K562 (cell line): ENCODE data around the gene ARFGEF2. TPM values are rescaled to one million over a fixed set of nuclear protein-coding genes. Genes with fewer than 3 reads are reported as not detected.

Experiments
- ATF3 ChIP-seq, 2 experiments: fragments of 450-650 bp in 1 of 2; sonication (generic) in 1 of 2; formaldehyde crosslinking in 1 of 2; IDR thresholded peaks in 1 of 2; conservative IDR thresholded peaks in 1 of 2; 2 replicates each; pipeline versions ENCODE4 v1.6.1 to v1.8.1; 2016 to 2023; ENCODE audit warnings: mild to moderate bottlenecking in 2 of 2, moderate library complexity in 2 of 2, inconsistent platforms in 1 of 2, missing genetic modification reagents in 1 of 2
- BACH1 ChIP-seq: fragments of 200-800 bp; sonication (Bioruptor generic); IDR thresholded peaks from 2 replicates; pipeline ENCODE4 v1.6.1; 2016; ENCODE audit warnings: missing genetic modification characterization, missing compliant biosample characterization
- CHD2 ChIP-seq: IDR thresholded peaks from 2 replicates; pipeline ENCODE4 v1.6.1; 2011; ENCODE audit warnings: low read depth, low read length
- EGR1 ChIP-seq: fragments of 450-650 bp; conservative IDR thresholded peaks from 2 replicates; pipeline ENCODE4 v1.6.1; 2017; ENCODE audit warnings: mild to moderate bottlenecking
- ETV6 ChIP-seq, 3 experiments: fragments of 150-350 bp in 1 of 3; sonication (generic) in 1 of 3; formaldehyde crosslinking in 1 of 3; IDR thresholded peaks; 2 replicates each; pipeline versions ENCODE4 v1.6.1 to v1.8.0; 2014 to 2022; ENCODE audit warnings: borderline replicate concordance in 2 of 3, low read depth in 2 of 3, antibody characterized with exemption in 1 of 3, low read length in 1 of 3, mild to moderate bottlenecking in 1 of 3, missing genetic modification reagents in 1 of 3
- KDM5B ChIP-seq: fragments of 200-600 bp; sonication (generic); IDR thresholded peaks from 2 replicates; pipeline ENCODE4 v1.6.1; 2012; ENCODE audit warnings: low read depth, mild to moderate bottlenecking, moderate library complexity, low read length, control low read depth, inconsistent platforms; ENCODE audit not compliant: insufficient replicate concordance
- MAFG ChIP-seq: fragments of 450-650 bp; conservative IDR thresholded peaks from 2 replicates; pipeline ENCODE4 v1.6.1; 2016; ENCODE audit warnings: missing genetic modification characterization, missing compliant biosample characterization
- MAX ChIP-seq: sonication (generic); formaldehyde crosslinking; IDR thresholded peaks from 2 replicates; pipeline ENCODE4 v1.9.0; 2022; ENCODE audit warnings: mild to moderate bottlenecking, missing genetic modification reagents
- MAZ ChIP-seq, 2 experiments: fragments of 450-650 bp in 1 of 2; sonication (generic) in 1 of 2; formaldehyde crosslinking; IDR thresholded peaks in 1 of 2; conservative IDR thresholded peaks in 1 of 2; 2 replicates each; pipeline versions ENCODE4 v1.4.0 to v1.5.0; 2020; ENCODE audit warnings: mild to moderate bottlenecking in 1 of 2, missing genetic modification reagents in 1 of 2
- PBX2 ChIP-seq, 2 experiments: IDR thresholded peaks in 1 of 2; conservative IDR thresholded peaks in 1 of 2; 2 replicates each; pipeline ENCODE4 v1.6.1; 2016; ENCODE audit warnings: low read depth in 2 of 2, mild to moderate bottlenecking in 1 of 2, missing compliant biosample characterization in 1 of 2, missing genetic modification characterization in 1 of 2, moderate library complexity in 1 of 2
- PTBP1 ChIP-seq: fragments of 200-400 bp; formaldehyde crosslinking; IDR thresholded peaks from 2 replicates; pipeline ENCODE4 v1.6.1; 2017; ENCODE audit warnings: low read depth, low read length
- SFPQ ChIP-seq: fragments of 200-400 bp; formaldehyde crosslinking; IDR thresholded peaks from 2 replicates; pipeline ENCODE4 v1.6.1; 2017; ENCODE audit warnings: mild to moderate bottlenecking, low read depth, low read length, moderate library complexity
- SIRT6 ChIP-seq: IDR thresholded peaks from one replicate; pipeline ENCODE4 v1.6.1; 2012; ENCODE audit warnings: low read depth, mild to moderate bottlenecking, control low read depth, inconsistent platforms, low read length, moderate library complexity
- TAF7 ChIP-seq: fragments of 450-650 bp; IDR thresholded peaks from 2 replicates; pipeline ENCODE4 v1.6.1; 2016; ENCODE audit warnings: missing genetic modification characterization, missing compliant biosample characterization
- ZC3H8 ChIP-seq: fragments of 450-650 bp; IDR thresholded peaks from 2 replicates; pipeline ENCODE4 v1.6.1; 2017
- ZNF165 ChIP-seq: fragments of 250-450 bp; sonication (Bioruptor Pico); IDR thresholded peaks from 2 replicates; pipeline ENCODE4 v1.4.0; 2020; ENCODE audit warnings: borderline replicate concordance
- ZNF507 ChIP-seq: conservative IDR thresholded peaks from 2 replicates; pipeline ENCODE4 v1.6.1; 2017; ENCODE audit warnings: missing genetic modification characterization, missing compliant biosample characterization
- ZNF644 ChIP-seq: fragments of 200-800 bp; sonication (Bioruptor generic); IDR thresholded peaks from 2 replicates; pipeline ENCODE4 v1.6.1; 2016; ENCODE audit warnings: low read depth, missing genetic modification characterization, missing compliant biosample characterization
- ZSCAN29 ChIP-seq: fragments of 450-650 bp; IDR thresholded peaks from 2 replicates; pipeline ENCODE4 v1.6.1; 2017
- polyA plus RNA-seq, 8 experiments: library from polyadenylated mRNA; depleted of rRNA in 4 of 8; stranded (reverse) in 5 of 8; unstranded in 3 of 8; fragments of >200 nt; fragmentation: Nextera tagmentation in 2 of 8; fragmentation: Illumina TruSeq in 1 of 8; extraction: Ambion mirVana in 2 of 8; extraction: Trizol in 1 of 8; gene quantifications; 2 replicates each; pipeline versions ENCODE4 v1.2.1 to v1.2.3, GENCODE V29; 2011 to 2014; ENCODE audit warnings: inconsistent platforms in 1 of 8, missing spikeins in 1 of 8
- total RNA-seq, 7 experiments: library from RNA; depleted of rRNA in 6 of 7; stranded (reverse); fragments of >200 nt in 6 of 7; fragmentation: Illumina TruSeq in 2 of 7; extraction: Trizol in 2 of 7; gene quantifications; 2 replicates each; pipeline versions ENCODE4 v1.2.1 to v1.2.3, GENCODE V29; 2011 to 2021; ENCODE audit warnings: low replicate concordance in 1 of 7
- TF ChIP-seq, protein P1 (sequence below): fragments of 250-450 bp; sonication (Bioruptor Pico); IDR thresholded peaks from 2 replicates; pipeline ENCODE4 v1.5.0; 2021

Gene ARFGEF2
- total and polyA plus RNA-seq, 9 of the 15 experiments (the other 6 are each of a cell fraction or from before 2014, with no cell fraction given) = 4.2 to 18.8 (median 13.7) TPM

GRCh38 chr20:48920527-48921167 is 864 bp upstream of the ARFGEF2 start (continued):
- TF ChIP-seq, protein P1, sequence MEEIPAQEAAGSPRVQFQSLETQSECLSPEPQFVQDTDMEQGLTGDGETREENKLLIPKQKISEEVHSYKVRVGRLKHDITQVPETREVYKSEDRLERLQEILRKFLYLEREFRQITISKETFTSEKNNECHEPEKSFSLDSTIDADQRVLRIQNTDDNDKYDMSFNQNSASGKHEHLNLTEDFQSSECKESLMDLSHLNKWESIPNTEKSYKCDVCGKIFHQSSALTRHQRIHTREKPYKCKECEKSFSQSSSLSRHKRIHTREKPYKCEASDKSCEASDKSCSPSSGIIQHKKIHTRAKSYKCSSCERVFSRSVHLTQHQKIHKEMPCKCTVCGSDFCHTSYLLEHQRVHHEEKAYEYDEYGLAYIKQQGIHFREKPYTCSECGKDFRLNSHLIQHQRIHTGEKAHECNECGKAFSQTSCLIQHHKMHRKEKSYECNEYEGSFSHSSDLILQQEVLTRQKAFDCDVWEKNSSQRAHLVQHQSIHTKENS (CRISPR knock-in tag) = no peak
- TF ChIP-seq SIRT6 (no peak), ZC3H8 (no peak), PBX2 (CRISPR knock-in tag; IDR thresholded peaks at IDR 0.05; ENCODE audit: low read depth) (no peak), PBX2 (tag; conservative IDR thresholded peaks at IDR 0.05; ENCODE audit: low read depth) (no peak), MAFG (tag) (no peak), ZNF507 (tag) (no peak), EGR1 (no peak), CHD2 (no peak), ETV6 (IDR thresholded peaks at IDR 0.05; ENCODE audit: borderline replicate concordance in 1 of 2, low read depth in 2 of 2, low read length in 1 of 2) (no peak), ETV6 (CRISPR knock-in tag; IDR thresholded peaks at IDR 0.05; ENCODE audit: borderline replicate concordance) (no peak), ZNF644 (no peak), BACH1 (no peak), ZNF165 (CRISPR knock-in tag) (no peak), TAF7 (tag) (no peak), PTBP1 (no peak), SFPQ (no peak), MAZ (CRISPR knock-in tag; conservative IDR thresholded peaks at IDR 0.05 in 1 of 2, IDR thresholded peaks at IDR 0.05 in 1 of 2) (no peak), MAX (no peak), ZSCAN29 (no peak), ATF3 (IDR thresholded peaks at IDR 0.05) (no peak), ATF3 (CRISPR knock-in tag; conservative IDR thresholded peaks at IDR 0.05) (no peak), KDM5B (no peak)
